MCF 10A (cell line): Measurements from ENCODE around the gene ADAP1. TPM values are rescaled to one million over a fixed set of nuclear protein-coding genes. Genes with fewer than 3 reads are reported as not detected.

Source experiments
- BruUV-seq: library from RNA; stranded (reverse); fragments of 400-500 nt; replicated peaks from 2 replicates; lab custom pipeline; 2021; lab: Mats Ljungman, UMichigan
- CTCF ChIA-PET: fragments of 300-600 bp; sonication (Branson Sonifier 250); formaldehyde crosslinking; extraction: SDS; loops from one replicate; lab custom pipeline; 2021; ENCODE audit warnings: antibody characterized with exemption, inconsistent platforms; lab: Yijun Ruan, JAX
- POLR2A ChIA-PET: fragments of 300-600, 350-650 bp; sonication (Branson Sonifier 250); formaldehyde crosslinking; extraction: SDS; loops from one replicate; lab custom pipeline; 2020; ENCODE audit warnings: antibody characterized with exemption, inconsistent platforms; lab: Yijun Ruan, JAX
- DNase-seq: peaks from one replicate; pipeline ENCODE4 v3.0.0-alpha.2; 2018; ENCODE audit not compliant: unreplicated experiment
- H3K27ac Mint-ChIP-seq: one replicate; pipeline ENCODE4 v1.8.0; 2022; ENCODE audit warnings: mild to moderate bottlenecking, low read depth, mixed read lengths; ENCODE audit not compliant: unreplicated experiment
- H3K27me3 Mint-ChIP-seq: one replicate; pipeline ENCODE4 v1.8.0; 2022; ENCODE audit warnings: mixed read lengths; ENCODE audit not compliant: insufficient read depth, unreplicated experiment
- H3K36me3 Mint-ChIP-seq: one replicate; pipeline ENCODE4 v1.8.0; 2022; ENCODE audit warnings: mild to moderate bottlenecking, moderate library complexity, mixed read lengths; ENCODE audit not compliant: insufficient read depth, unreplicated experiment
- H3K4me1 Mint-ChIP-seq: one replicate; pipeline ENCODE4 v1.8.0; 2022; ENCODE audit warnings: mixed read lengths; ENCODE audit not compliant: insufficient read depth, unreplicated experiment
- H3K4me3 Mint-ChIP-seq: one replicate; pipeline ENCODE4 v1.8.0; 2022; ENCODE audit warnings: mild to moderate bottlenecking, moderate library complexity, mixed read lengths; ENCODE audit not compliant: unreplicated experiment
- H3K9me3 Mint-ChIP-seq: one replicate; pipeline ENCODE4 v1.8.0; 2022; ENCODE audit warnings: mixed read lengths; ENCODE audit not compliant: unreplicated experiment
- intact Hi-C: fragments of 100-400 bp; cut with micrococcal nuclease; formaldehyde crosslinking; loops from 2 replicates; pipeline ENCODE4 v1.14.1; 2022
- total RNA-seq: library from RNA; stranded (reverse); gene quantifications from 2 replicates; pipeline ENCODE4 v1.2.3, GENCODE V29; 2022
- TF ChIP-seq, protein P1 (sequence below): fragments of 200-600 bp; IDR thresholded peaks from one replicate; pipeline ENCODE4 v1.8.0; 2022; ENCODE audit warnings: antibody characterized with exemption, mild to moderate bottlenecking; ENCODE audit not compliant: unreplicated experiment

Gene ADAP1
- total RNA-seq, 1 experiment from 2014 or later, result 7.0 TPM

GRCh38 chr7:938546-939185 lies 15.8 kb downstream of the ADAP1 start:
- DNase-seq, result no peak
- no peaks in the 10 kb centered on the region for H3K36me3 Mint-ChIP-seq
- ChIA-PET CTCF (no interaction called here), POLR2A (interaction anchor here (0.7 kb wide), 1 partner anchor 13 kb away, joined by 3 read pairs; no protein-coding TSS in a partner anchor)
- no peak overlapping the region for H3K27ac Mint-ChIP-seq
- H3K9me3 Mint-ChIP-seq, result no peaks in the 10 kb centered on the region
- H3K27me3 Mint-ChIP-seq, result peaks cover 21% of the 10 kb centered on the region
- H3K4me1 Mint-ChIP-seq, result no peaks in the 10 kb centered on the region
- TF ChIP-seq, protein P1, sequence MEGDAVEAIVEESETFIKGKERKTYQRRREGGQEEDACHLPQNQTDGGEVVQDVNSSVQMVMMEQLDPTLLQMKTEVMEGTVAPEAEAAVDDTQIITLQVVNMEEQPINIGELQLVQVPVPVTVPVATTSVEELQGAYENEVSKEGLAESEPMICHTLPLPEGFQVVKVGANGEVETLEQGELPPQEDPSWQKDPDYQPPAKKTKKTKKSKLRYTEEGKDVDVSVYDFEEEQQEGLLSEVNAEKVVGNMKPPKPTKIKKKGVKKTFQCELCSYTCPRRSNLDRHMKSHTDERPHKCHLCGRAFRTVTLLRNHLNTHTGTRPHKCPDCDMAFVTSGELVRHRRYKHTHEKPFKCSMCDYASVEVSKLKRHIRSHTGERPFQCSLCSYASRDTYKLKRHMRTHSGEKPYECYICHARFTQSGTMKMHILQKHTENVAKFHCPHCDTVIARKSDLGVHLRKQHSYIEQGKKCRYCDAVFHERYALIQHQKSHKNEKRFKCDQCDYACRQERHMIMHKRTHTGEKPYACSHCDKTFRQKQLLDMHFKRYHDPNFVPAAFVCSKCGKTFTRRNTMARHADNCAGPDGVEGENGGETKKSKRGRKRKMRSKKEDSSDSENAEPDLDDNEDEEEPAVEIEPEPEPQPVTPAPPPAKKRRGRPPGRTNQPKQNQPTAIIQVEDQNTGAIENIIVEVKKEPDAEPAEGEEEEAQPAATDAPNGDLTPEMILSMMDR, result no peak
- H3K4me3 Mint-ChIP-seq, result no peak overlapping the region
- intact Hi-C loops, result no loop called here
- BruUV-seq, result no TSS peak

DNA sequence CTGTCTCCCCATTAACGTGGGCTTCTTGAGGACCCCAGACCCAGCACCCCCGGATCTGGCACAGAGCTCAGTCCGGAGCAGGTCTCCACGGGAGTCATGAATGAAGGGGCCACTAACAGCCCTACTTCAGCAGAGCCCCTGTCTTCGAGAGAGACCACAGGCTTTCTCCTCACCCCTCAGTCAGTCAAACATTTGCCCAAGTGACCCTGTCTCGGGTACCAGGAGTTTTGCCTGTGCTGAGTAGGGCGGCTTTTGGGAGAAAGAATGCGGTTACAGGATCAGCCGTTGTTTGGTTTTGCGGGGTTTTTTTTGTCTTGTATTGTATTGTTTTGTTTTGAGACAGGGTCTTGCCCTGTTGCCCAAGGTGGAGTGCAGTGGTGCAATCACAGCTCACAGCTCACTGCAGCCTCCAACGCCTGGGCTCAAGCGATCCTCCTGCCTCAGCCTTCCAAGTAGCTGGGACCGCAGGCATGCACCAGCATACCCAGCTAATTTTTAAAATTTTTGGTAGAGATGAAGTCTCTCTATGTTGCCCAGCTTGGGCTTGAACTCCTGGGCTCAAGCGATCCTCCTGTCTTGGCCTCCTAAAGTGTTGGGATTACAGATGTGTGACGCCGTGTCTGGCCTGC lies 16.5 kb downstream of the ADAP1 start:
- H3K27ac Mint-ChIP-seq, result no peak overlapping the region

GRCh38 chr7:936386-937054 lies 18.0 kb downstream of the ADAP1 start:
- no peaks in the 10 kb centered on the region for H3K9me3 Mint-ChIP-seq
- H3K4me1 Mint-ChIP-seq, result no peaks in the 10 kb centered on the region
- DNase-seq, result peak; percentile 83
- H3K4me3 Mint-ChIP-seq, result no peak overlapping the region
- no TSS peak for BruUV-seq
- H3K27me3 Mint-ChIP-seq, result peaks cover 10% of the 10 kb centered on the region
- H3K36me3 Mint-ChIP-seq, result no peaks in the 10 kb centered on the region
- TF ChIP-seq, protein P1, result no peak
- no peak overlapping the region for H3K27ac Mint-ChIP-seq
- intact Hi-C loops, result loop anchor here (2.0 kb wide), 1 partner anchor 38 kb away; the partner anchor contains the start of gene COX19
- CTCF ChIA-PET, result no interaction called here
- POLR2A ChIA-PET, result no interaction called here

More for the DNA sequence above, 16.5 kb downstream of the ADAP1 start:
- H3K9me3 Mint-ChIP-seq, result no peaks in the 10 kb centered on the region
- intact Hi-C loops, result loop anchor here (2.0 kb wide), 1 partner anchor 37 kb away; the partner anchor contains the start of gene COX19
- DNase-seq, result no peak
- TF ChIP-seq, protein P1, result no peak
- no peaks in the 10 kb centered on the region for H3K36me3 Mint-ChIP-seq
- POLR2A ChIA-PET, result no interaction called here
- H3K4me3 Mint-ChIP-seq, result no peak overlapping the region
- H3K27me3 Mint-ChIP-seq, result peaks cover 21% of the 10 kb centered on the region
- CTCF ChIA-PET, result no interaction called here
- no peaks in the 10 kb centered on the region for H3K4me1 Mint-ChIP-seq
- BruUV-seq, result no TSS peak

GRCh38 chr7:935874-936385 lies 18.6 kb downstream of the ADAP1 start:
- POLR2A ChIA-PET, result no interaction called here
- no peak for DNase-seq
- intact Hi-C loops, result loop anchor here (2.0 kb wide), 1 partner anchor 39 kb away; the partner anchor contains the start of gene COX19

More at GRCh38 chr7:935874-936385, 18.6 kb downstream of the ADAP1 start:
- TF ChIP-seq, protein P1, result no peak
- no peak overlapping the region for H3K4me3 Mint-ChIP-seq
- peaks cover 4% of the 10 kb centered on the region for H3K27me3 Mint-ChIP-seq
- no peaks in the 10 kb centered on the region for H3K4me1 Mint-ChIP-seq
- CTCF ChIA-PET, result no interaction called here
- no peaks in the 10 kb centered on the region for H3K9me3 Mint-ChIP-seq
- no peak overlapping the region for H3K27ac Mint-ChIP-seq
- no peaks in the 10 kb centered on the region for H3K36me3 Mint-ChIP-seq
- no TSS peak for BruUV-seq
